PC-3 (cell line): ENCODE measurements around the gene LRRC49.

ENCODE experiments used
- CTCF ChIP-seq: fragments of 300-600 bp; sonication (generic); conservative IDR thresholded peaks from 2 replicates; pipeline ENCODE4 v1.5.1; 2017; ENCODE audit warnings: antibody characterized with exemption, low read depth, mild to moderate bottlenecking, low read length
- EZH2 ChIP-seq: fragments of 300-600 bp; sonication (generic); IDR thresholded peaks from one replicate; pipeline ENCODE4 v1.6.1; 2017; ENCODE audit warnings: antibody characterized with exemption, mild to moderate bottlenecking, low read length; ENCODE audit not compliant: unreplicated experiment
- EZH2phosphoT487 ChIP-seq: fragments of 300-600 bp; sonication (generic); IDR thresholded peaks from 2 replicates; pipeline ENCODE4 v1.6.1; 2018; ENCODE audit warnings: mild to moderate bottlenecking, antibody characterized with exemption, low read length, borderline replicate concordance

DNA sequence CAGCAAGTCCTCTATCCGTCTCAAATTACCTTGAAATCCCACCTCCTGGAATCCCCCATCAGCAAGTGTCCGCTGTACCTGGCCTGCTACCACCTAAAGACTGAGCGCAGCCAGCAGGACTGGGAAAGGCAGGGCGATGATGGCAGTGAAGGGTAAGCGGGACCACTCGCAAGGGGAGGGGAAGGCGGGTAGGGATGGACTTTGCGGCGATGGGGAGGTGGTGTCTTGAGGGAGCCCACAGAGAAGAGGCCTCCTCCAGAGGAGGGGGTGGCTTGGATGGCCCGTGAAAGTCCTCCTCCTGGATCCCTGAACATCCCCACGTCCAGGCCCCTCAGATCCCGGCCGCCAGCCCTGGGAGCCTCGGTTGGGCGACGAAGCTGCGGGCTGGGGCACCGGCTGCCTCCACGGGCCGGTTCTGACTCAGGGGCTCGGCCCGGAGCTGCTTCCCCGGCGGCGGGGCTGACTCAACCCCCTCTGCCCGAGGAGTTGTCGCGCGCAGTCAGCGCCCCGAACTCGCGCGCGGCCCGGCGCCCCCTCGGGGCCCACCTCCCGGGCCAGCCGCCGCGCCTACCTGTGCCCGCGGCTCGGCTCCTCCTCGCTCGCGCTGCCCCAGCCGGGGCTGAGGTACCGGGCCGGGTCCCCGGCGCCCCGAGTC lies 39.2 kb upstream of the LRRC49 start:
- no peak for TF ChIP-seq CTCF
- no peak for TF ChIP-seq EZH2
- TF ChIP-seq EZH2phosphoT487 = no peak
